Right forelimb (tissue), 1 donor: Measurements from ENCODE around the gene DTX4.

Experiments
- DNase-seq: peaks from one replicate; pipeline ENCODE4 v3.0.0-alpha.2; 2018

The DTX4 gene

DNA sequence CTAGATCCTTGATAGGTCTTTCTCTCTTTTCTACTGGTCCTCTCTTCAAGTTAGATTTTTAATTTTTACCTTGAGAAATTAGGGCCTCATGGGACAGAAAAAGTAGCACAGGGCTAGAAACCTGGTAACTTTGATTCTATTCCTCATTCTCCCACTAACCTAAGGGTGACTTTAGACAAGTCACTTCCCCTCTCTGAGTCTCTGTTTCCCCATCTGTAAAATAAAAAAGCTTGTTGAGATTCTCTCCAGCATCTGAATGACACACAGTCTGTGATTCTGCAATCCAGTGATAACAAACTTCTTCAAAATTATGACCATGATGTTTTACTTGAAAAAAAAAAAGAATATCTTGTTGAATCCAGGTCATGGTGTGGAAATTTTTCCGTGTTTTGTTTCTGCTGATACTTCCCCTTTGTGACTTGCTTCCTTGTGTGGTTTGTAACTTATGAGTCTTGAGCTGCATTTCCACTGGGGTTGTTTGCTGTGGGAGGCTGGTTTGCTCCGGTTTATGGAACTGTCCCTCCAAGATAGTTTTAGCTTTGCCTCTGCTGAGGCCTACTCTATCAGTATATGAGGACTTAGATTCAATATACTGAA is 50.6 kb downstream of the DTX4 start:
- no peak for DNase-seq

GRCh38 chr11:59223177-59223576 is 51.2 kb downstream of the DTX4 start:
- DNase-seq = no peak

GRCh38 chr11:59223611-59224010 is 51.7 kb downstream of the DTX4 start:
- DNase-seq = no peak

DNA sequence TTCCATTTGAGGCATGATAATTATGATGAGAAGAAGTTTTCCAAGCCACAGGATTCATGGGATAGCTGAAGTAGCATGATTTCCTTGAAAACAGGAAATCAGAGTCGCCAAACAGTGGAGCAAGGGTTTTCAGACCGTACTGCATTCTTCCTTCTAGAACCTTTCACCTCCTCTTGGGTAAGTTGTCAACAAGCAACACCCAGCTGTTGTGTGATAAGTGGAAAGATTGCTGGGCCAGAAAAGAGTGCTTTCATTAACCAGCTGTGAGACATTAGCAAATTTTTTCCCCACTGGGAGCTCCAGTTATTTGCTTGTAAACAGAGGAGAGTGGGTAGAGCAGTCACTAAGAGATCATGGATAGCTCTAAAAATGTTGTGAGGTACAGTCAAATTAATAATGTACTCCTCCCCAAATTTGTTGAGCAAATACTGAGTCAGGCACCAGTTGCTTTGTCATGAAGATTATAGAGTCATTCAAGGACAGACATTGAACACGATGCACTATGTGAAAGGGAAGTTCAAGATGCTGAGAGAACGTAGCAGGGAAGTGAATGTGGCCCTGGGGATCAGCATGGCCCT is 52.5 kb downstream of the DTX4 start:
- no peak for DNase-seq

- no peak for DNase-seq
These were observed 53.1 kb downstream of the DTX4 start for GRCh38 chr11:59225017-59225416.

DNA sequence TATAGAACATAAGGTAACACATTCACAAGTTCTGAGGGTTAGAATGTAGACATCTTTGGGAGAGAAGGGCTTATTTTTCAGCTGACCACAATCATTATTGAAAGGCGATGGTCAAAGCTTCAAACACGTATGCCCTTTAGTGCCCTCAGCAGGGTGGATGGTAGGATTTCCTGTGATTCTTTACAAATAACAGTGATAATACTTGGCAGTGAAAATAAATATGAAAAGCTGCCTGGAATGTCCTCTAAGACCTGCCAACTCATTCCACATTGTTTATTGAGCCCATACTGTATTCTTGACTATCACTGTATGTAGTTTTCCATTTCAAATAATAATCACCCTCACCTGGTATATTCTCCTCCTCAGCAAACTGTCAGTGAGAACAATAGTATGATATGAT is 54.5 kb downstream of the DTX4 start:
- no peak for DNase-seq

GRCh38 chr11:59240322-59240721 is 68.4 kb downstream of the DTX4 start:
- DNase-seq = no peak

GRCh38 chr11:59243633-59244032 is 71.7 kb downstream of the DTX4 start:
- DNase-seq = no peak

DNA sequence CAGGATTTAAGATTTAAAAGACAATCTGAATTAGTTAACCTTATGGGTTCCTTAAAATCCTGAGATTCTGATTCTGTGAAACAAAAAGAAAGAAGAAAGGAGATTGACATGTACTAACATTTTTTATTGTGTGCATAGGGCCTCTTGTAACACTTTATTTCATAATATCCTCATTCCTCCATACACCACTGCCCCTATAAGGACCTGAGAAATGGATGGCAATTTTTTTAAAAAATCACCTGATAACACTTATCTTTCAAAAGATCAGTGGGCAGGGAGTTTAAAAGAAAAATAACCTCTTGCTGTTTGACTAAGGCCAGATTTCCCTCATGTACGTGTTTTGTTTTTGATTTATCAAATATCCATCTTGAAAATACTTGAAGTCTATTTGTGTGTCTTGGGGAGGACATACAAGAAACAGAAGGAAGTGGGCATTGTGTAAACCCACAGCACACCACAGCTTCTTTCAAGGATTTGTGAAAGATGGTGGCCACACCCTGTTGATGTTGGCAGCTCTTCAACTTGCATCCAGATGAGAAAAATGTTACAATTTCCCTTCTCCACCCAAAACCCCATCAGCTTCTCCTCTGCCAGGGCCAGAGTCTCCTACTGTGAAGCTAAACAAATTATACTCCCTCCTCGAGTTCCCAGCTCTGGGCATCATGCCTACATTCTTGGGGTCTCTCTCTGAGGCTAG is 75.7 kb downstream of the DTX4 start:
- no peak for DNase-seq

GRCh38 chr11:59249535-59249934 is 77.6 kb downstream of the DTX4 start:
- no peak for DNase-seq

- DNase-seq = no peak
These were observed 81.1 kb downstream of the DTX4 start for GRCh38 chr11:59253001-59253400.

DNA sequence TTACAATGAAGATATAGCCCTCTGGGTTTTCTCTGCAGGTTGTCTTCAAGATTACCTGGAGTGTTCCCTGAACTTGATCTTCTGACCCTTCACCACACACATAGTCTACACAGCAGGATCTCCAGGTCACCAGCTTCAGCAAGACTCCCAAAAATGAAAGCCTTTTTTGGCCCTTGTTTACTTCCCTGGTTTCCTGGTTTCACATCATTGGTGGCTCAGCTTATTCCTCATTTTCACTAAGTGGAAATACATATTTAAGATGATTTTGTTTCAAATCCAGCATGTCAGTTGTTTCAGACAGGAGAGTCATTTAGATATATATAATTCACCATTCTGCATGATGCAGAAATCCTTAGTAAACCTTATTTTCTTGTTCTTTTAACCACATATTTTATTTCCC is 82.4 kb downstream of the DTX4 start:
- no peak for DNase-seq

GRCh38 chr11:59255281-59255680 is 83.3 kb downstream of the DTX4 start:
- no peak for DNase-seq
